ENCODE data around the gene DHX35.

Gene DHX35

GRCh38 chr20:38940644-38941043 lies 21.5 kb upstream of the DHX35 start:
- H3K27ac ChIP-seq = no peak overlapping the region
- no peak for TF ChIP-seq CTCF (conservative IDR thresholded peaks at IDR 0.05)

- TF ChIP-seq CTCF (conservative IDR thresholded peaks at IDR 0.05) = no peak
- H3K27ac ChIP-seq = no peak overlapping the region
Measured at GRCh38 chr20:38941726-38942389, 20.3 kb upstream of the DHX35 start.

GRCh38 chr20:38945012-38945411 lies 17.1 kb upstream of the DHX35 start:
- no peak overlapping the region for H3K27ac ChIP-seq
- TF ChIP-seq CTCF (conservative IDR thresholded peaks at IDR 0.05) = no peak

GRCh38 chr20:38946836-38947235 lies 15.3 kb upstream of the DHX35 start:
- TF ChIP-seq CTCF (conservative IDR thresholded peaks at IDR 0.05) = no peak
- no peak overlapping the region for H3K27ac ChIP-seq

GRCh38 chr20:38947931-38948362 lies 14.2 kb upstream of the DHX35 start:
- H3K27ac ChIP-seq = no peak overlapping the region
- no peak for TF ChIP-seq CTCF (conservative IDR thresholded peaks at IDR 0.05)

- no peak for TF ChIP-seq CTCF (conservative IDR thresholded peaks at IDR 0.05)
- no peak overlapping the region for H3K27ac ChIP-seq
Measured at GRCh38 chr20:38950254-38950653, 11.9 kb upstream of the DHX35 start.

GRCh38 chr20:38951611-38952010 lies 10.5 kb upstream of the DHX35 start:
- TF ChIP-seq CTCF (conservative IDR thresholded peaks at IDR 0.05) = no peak

More at GRCh38 chr20:38951611-38952010, 10.5 kb upstream of the DHX35 start:
- no peak overlapping the region for H3K27ac ChIP-seq
